ENCODE data around the gene FOXS1. TPM values are rescaled to one million over a fixed set of nuclear protein-coding genes. Genes with fewer than 3 reads are reported as not detected.

The FOXS1 gene
- total RNA-seq, 1 donor from 2014 or later, result not detected

DNA sequence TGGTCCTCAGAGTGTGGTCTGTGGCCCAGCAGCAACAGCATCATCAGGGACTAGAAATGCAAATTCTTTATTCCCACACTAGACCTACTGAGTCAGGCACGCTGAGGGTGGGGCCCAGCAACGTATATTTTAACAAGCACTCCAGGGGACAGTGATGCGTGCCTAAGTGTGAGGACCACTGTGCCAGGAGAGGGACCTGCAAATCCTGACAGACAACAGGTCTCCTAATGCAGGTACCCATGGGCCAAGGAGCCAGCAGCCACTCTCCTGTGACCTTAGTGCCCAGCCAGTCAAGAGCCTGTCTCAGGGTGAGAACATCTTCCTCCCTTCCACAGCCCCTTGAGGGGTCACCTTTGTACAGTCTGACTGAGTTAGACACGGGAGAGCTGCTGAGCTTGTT lies 34.2 kb downstream of the FOXS1 start:
- no peak overlapping the region for H3K27ac Mint-ChIP-seq
- intact Hi-C loops (cut with micrococcal nuclease), result no loop called here
- no peak overlapping the region for H3K4me3 Mint-ChIP-seq
- POLR2A ChIA-PET, result no interaction called here
- peaks cover 17% of the 10 kb centered on the region for H3K4me1 Mint-ChIP-seq
- no peaks in the 10 kb centered on the region for H3K27me3 Mint-ChIP-seq
- CTCF ChIA-PET, result no interaction called here
- DNase-seq (no peak), ATAC-seq (ENCODE audit: low read depth) (no peak)
- no peaks in the 10 kb centered on the region for H3K36me3 Mint-ChIP-seq (ENCODE audit: low read depth)
- TF ChIP-seq, protein P1, sequence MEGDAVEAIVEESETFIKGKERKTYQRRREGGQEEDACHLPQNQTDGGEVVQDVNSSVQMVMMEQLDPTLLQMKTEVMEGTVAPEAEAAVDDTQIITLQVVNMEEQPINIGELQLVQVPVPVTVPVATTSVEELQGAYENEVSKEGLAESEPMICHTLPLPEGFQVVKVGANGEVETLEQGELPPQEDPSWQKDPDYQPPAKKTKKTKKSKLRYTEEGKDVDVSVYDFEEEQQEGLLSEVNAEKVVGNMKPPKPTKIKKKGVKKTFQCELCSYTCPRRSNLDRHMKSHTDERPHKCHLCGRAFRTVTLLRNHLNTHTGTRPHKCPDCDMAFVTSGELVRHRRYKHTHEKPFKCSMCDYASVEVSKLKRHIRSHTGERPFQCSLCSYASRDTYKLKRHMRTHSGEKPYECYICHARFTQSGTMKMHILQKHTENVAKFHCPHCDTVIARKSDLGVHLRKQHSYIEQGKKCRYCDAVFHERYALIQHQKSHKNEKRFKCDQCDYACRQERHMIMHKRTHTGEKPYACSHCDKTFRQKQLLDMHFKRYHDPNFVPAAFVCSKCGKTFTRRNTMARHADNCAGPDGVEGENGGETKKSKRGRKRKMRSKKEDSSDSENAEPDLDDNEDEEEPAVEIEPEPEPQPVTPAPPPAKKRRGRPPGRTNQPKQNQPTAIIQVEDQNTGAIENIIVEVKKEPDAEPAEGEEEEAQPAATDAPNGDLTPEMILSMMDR (IDR thresholded peaks at IDR 0.05), result no peak
- no peaks in the 10 kb centered on the region for H3K9me3 Mint-ChIP-seq

DNA sequence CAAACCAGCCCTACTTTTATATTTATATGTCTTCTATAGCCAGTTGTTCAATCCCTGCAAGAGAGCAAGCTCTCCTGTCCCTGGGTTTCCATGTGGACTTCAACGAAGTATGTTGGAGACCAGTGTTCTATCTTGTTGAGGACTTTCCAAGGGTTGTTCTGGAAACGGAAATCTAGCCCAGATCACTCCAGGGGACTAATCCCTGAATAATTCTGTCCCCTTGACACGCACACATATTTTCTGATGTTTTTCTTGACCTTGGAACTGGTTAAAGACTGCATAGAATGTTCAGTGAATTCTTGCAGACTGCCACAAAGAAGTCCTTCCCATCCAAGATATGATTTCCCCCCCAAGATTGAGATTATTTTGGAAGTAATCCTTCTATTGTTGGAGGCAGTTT lies 35.7 kb downstream of the FOXS1 start:
- POLR2A ChIA-PET, result no interaction called here
- intact Hi-C loops (cut with micrococcal nuclease), result no loop called here
- Mint-ChIP-seq H3K4me1 (peaks cover 20% of the 10 kb centered on the region), H3K36me3 (ENCODE audit: low read depth) (no peaks in the 10 kb centered on the region), H3K9me3 (no peaks in the 10 kb centered on the region), H3K27ac (no peak overlapping the region), H3K27me3 (no peaks in the 10 kb centered on the region), H3K4me3 (no peak overlapping the region)
- no peak for ATAC-seq (ENCODE audit: low read depth)
- CTCF ChIA-PET, result no interaction called here
- TF ChIP-seq, protein P1 (IDR thresholded peaks at IDR 0.05), result no peak
- no peak for DNase-seq

DNA sequence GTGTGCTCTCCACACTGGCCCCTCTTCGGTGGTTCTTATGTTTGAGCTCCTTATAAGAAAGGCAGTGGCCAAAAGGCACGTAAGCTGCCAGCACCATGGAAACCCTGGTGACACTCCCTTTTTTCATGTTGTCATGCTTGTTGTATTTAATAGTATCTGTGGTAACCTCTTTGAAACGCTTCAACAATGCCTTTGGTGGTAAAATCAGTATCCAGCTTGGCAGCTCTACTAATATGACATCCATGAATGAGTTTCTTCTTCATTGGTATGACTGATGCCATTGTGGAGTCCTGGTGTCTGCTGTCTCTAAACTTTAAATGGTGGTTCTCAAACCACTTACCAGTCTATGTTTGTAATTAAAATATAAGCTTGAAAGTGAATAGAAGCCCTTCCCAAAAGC lies 36.9 kb downstream of the FOXS1 start:
- no peaks in the 10 kb centered on the region for H3K27me3 Mint-ChIP-seq
- no peak overlapping the region for H3K27ac Mint-ChIP-seq
- no peak overlapping the region for H3K4me3 Mint-ChIP-seq
- DNase-seq, result no peak
- no peaks in the 10 kb centered on the region for H3K9me3 Mint-ChIP-seq
- H3K36me3 Mint-ChIP-seq (ENCODE audit: low read depth), result no peaks in the 10 kb centered on the region
- ChIA-PET POLR2A (no interaction called here), CTCF (interaction anchor here (1.2 kb wide), 1 partner anchor 15 kb away, joined by 4 read pairs; no protein-coding TSS in a partner anchor)
- TF ChIP-seq, protein P1 (IDR thresholded peaks at IDR 0.05), result no peak
- H3K4me1 Mint-ChIP-seq, result peaks cover 20% of the 10 kb centered on the region
- intact Hi-C loops (cut with micrococcal nuclease), result no loop called here
- ATAC-seq (ENCODE audit: low read depth), result no peak

DNA sequence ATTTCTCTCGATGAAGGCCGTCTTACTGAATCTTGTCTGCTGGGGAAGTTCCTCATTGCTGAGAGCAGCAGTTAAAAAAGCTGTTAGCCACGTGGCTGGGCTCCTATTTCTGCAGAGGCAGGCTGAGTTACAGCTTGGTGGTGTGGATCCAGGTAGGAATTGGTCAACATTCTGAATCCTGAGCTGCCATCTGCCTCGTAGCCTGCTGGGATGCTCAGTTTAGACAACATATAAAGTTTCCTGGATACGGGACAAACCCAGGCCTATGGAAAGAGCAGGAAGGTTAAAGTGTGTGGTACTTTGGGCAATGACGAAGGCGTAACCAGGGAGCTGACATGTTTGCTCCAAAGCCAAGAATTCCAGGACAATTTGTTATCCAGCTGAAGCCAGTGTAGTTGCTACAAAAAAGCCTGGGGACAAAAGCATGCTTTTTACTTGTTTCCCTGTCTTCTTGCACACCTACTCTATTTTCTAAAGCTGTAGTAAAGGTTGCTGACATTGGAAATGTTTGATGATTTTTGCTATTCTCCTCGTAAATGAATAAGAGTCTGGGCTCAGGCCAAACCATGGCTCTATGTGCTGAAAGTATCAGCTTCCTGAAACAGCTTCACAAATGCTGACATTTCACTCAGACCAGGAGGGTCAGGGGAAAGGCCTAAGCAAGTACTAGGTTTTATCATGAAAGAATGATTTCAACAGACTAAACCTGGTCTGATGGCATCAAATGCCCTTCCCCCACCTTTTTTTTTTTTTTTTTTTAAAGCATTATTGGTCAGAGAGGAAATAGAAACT lies 38.6 kb downstream of the FOXS1 start:
- no peaks in the 10 kb centered on the region for H3K9me3 Mint-ChIP-seq
- peaks cover 20% of the 10 kb centered on the region for H3K4me1 Mint-ChIP-seq
- ATAC-seq (ENCODE audit: low read depth) (no peak), DNase-seq (no peak)
- no peak overlapping the region for H3K27ac Mint-ChIP-seq
- POLR2A ChIA-PET, result interaction anchor here (0.7 kb wide), 1 partner anchor 122 kb away, joined by 3 read pairs; no protein-coding TSS in a partner anchor
- no peak overlapping the region for H3K4me3 Mint-ChIP-seq
- TF ChIP-seq, protein P1 (IDR thresholded peaks at IDR 0.05), result no peak
- intact Hi-C loops (cut with micrococcal nuclease), result no loop called here
- H3K27me3 Mint-ChIP-seq, result no peaks in the 10 kb centered on the region
- CTCF ChIA-PET, result interaction anchor here (1.8 kb wide), 1 partner anchor 17 kb away, joined by 5 read pairs; no protein-coding TSS in a partner anchor
- no peaks in the 10 kb centered on the region for H3K36me3 Mint-ChIP-seq (ENCODE audit: low read depth)

DNA sequence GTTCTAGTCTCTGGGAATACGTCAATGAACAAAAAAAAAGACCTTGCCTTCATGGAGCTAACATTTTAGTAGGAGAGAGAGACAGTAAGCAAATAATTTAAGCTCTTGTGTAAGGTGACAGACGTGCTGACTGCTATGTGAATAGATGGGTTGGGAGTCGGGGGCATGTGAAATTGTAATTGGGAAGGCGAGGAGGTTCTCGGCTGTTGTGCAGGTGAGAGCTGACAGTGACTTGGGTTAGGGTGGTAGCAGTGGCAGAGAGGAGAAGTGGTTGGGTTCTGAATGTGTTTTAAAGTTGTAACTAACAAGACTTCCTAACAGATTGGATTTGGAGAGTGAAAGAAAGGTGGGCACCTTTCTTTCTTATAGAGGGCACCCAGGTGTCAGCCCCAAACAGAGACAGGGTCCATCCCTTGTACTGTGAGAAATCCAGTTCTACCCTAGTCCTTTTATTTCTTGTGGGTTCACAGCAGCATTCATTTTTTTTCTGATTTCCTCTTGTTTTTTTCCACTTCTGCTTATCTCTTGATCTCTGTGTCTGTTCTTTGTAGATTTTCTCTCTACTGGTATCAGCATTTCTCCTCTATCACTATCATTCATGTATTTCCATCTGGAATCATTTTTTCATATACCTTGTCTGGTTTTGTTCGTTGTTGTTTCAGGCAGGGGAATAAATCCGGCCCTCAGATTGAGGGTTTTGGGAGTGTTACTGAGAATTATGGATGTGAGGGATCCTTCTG lies 41.7 kb downstream of the FOXS1 start:
- CTCF ChIA-PET, result no interaction called here
- Mint-ChIP-seq H3K27ac (no peak overlapping the region), H3K27me3 (no peaks in the 10 kb centered on the region), H3K4me1 (peaks cover 16% of the 10 kb centered on the region), H3K36me3 (ENCODE audit: low read depth) (no peaks in the 10 kb centered on the region), H3K4me3 (no peak overlapping the region), H3K9me3 (no peaks in the 10 kb centered on the region)
- DNase-seq, result no peak
- TF ChIP-seq, protein P1 (IDR thresholded peaks at IDR 0.05), result no peak
- intact Hi-C loops (cut with micrococcal nuclease), result no loop called here
- no peak for ATAC-seq (ENCODE audit: low read depth)
- POLR2A ChIA-PET, result no interaction called here
